IPS-18a (cell line): Measurements from ENCODE around the gene LGR6.

ENCODE experiments used
- H3K27ac ChIP-seq: one replicate; pipeline ENCODE4 v1.5.1; 2013; ENCODE audit warnings: low read length
- H3K27me3 ChIP-seq: one replicate; pipeline ENCODE4 v1.6.1; 2013; ENCODE audit warnings: mild to moderate bottlenecking, low read length; ENCODE audit not compliant: control insufficient read depth, insufficient read depth
- H3K36me3 ChIP-seq: one replicate; pipeline ENCODE4 v1.6.1; 2013; ENCODE audit warnings: low read depth, low read length; ENCODE audit not compliant: control insufficient read depth
- H3K4me1 ChIP-seq: one replicate; pipeline ENCODE4 v1.6.1; 2013; ENCODE audit warnings: low read depth, low read length; ENCODE audit not compliant: control insufficient read depth
- H3K4me3 ChIP-seq: one replicate; pipeline ENCODE4 v1.5.1; 2013; ENCODE audit warnings: low read length
- H3K9ac ChIP-seq: one replicate; pipeline ENCODE4 v1.6.1; 2013; ENCODE audit warnings: mild to moderate bottlenecking, low read length, moderate library complexity
- H3K9me3 ChIP-seq: one replicate; pipeline ENCODE4 v1.6.1; 2013; ENCODE audit warnings: low read depth, low read length; ENCODE audit not compliant: control insufficient read depth

Gene LGR6

DNA sequence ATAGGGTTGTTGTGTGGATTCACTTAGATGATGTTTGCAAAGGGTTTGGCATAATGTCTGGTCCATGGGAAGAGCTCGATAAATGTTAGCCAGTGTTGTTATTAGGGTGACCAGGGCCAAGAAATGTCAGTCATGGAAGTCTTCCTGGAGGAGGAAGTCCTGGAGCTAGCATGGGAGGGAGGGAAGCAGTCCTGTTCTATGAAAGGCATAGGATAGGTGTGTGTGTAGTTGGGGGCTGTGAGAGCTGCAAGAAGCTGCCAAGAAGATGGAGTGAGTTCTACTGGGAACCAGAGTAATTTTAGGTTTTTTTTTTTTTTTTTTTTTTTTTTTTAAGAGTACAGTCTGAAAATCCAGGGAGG, 4.7 kb downstream of the LGR6 start:
- no peaks in the 10 kb centered on the region for H3K9me3 ChIP-seq
- H3K4me1 ChIP-seq: peaks cover 1% of the 10 kb centered on the region
- no peaks in the 10 kb centered on the region for H3K36me3 ChIP-seq
- H3K27ac ChIP-seq: no peak overlapping the region
- no peak overlapping the region for H3K4me3 ChIP-seq
- H3K9ac ChIP-seq: no peak overlapping the region
- peaks cover 25% of the 10 kb centered on the region for H3K27me3 ChIP-seq

DNA sequence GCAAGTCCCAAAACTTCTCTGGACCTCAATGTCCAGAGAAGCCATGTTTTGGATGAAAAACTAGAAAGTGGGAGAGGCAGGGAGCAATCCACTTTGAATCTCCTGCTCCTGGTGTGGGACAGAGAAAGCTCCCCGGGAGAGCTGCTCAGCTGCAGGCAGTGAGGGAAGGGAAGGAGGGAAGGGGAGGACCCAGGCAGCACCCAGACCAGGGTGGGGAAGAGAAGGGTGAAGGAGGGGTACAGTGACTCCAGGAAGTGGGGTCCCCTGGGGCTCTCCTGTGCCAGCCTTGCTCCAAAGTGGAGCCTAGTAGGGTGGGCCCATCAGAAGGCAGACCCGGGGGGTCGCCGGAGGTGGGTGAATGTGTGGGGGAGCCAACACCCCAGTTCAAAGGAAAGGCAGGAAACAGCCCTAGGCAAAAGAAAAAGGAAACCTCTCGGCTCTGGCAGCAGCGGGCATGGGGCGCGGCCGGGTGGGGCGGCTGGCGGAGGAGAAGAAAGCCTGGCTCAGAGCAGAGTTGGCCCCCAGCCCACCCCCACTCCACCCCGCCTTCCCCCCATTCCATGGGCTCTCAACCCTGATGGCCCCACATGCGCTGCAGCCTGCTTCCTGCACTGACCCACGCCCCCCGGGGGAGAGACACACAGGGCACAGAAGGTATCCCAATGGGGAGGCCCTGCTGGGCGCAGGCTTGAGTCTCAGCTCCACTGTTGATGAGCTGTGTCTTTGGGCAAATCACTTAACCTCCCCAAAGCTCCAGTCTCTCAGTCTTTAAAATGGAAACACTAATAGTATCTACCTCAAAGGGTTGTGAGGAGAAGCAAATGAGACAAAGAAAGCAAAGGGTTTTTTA, 5.7 kb downstream of the LGR6 start:
- no peak overlapping the region for H3K27ac ChIP-seq
- H3K9ac ChIP-seq: no peak overlapping the region
- peaks cover 17% of the 10 kb centered on the region for H3K27me3 ChIP-seq

DNA sequence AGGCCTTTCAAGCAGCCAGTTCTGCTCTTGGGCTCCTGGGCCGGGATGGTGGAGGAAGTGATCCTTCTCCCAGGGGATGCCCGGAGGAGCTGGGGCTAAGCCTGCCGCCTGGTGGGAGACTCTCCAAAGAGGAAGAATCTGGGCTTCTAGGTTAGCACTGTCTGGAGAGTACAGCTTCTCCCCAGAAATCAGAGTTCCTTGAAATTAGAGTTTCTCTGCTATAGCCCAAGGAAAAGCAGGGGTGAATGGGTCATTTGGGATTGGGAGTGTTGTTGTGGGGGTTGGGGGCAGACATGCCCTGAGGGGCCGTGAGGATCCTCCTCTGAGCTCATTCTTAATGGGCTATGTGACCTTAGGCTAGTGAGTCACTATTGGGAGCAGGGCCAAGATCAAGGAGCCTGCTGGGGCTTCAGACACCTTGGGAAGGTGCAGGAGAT, 6.5 kb downstream of the LGR6 start:
- no peaks in the 10 kb centered on the region for H3K4me1 ChIP-seq
- no peak overlapping the region for H3K9ac ChIP-seq
- H3K4me3 ChIP-seq: no peak overlapping the region
- no peaks in the 10 kb centered on the region for H3K9me3 ChIP-seq
- no peaks in the 10 kb centered on the region for H3K36me3 ChIP-seq
- H3K27ac ChIP-seq: no peak overlapping the region
- peaks cover 8% of the 10 kb centered on the region for H3K27me3 ChIP-seq

More for the DNA sequence above, 5.7 kb downstream of the LGR6 start:
- no peaks in the 10 kb centered on the region for H3K9me3 ChIP-seq
- no peaks in the 10 kb centered on the region for H3K36me3 ChIP-seq
- H3K4me3 ChIP-seq: no peak overlapping the region
- no peaks in the 10 kb centered on the region for H3K4me1 ChIP-seq

DNA sequence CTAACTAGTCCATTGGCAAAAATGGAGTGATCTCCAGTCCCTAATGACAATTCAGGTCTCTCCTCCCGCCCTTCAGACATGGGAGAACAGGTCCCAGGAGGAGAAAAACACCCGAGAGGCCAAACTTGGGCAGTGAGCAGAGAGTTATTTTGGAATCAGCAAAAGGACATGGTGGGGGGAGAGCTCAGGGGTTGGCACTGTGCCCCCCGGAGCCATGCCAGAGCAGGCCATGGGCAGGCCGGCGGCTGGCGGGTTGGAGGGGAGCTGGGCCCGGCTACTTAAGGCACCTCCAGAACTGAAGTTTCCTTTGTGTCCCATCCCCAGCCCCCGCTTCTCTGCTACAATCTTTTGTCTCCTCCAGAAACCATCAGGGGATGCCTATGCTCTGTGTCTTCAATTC, 7.1 kb downstream of the LGR6 start:
- H3K27me3 ChIP-seq: peaks cover 3% of the 10 kb centered on the region
- no peak overlapping the region for H3K4me3 ChIP-seq
- no peaks in the 10 kb centered on the region for H3K36me3 ChIP-seq
- H3K9me3 ChIP-seq: no peaks in the 10 kb centered on the region
- H3K27ac ChIP-seq: no peak overlapping the region
- no peak overlapping the region for H3K9ac ChIP-seq
- H3K4me1 ChIP-seq: no peaks in the 10 kb centered on the region

DNA sequence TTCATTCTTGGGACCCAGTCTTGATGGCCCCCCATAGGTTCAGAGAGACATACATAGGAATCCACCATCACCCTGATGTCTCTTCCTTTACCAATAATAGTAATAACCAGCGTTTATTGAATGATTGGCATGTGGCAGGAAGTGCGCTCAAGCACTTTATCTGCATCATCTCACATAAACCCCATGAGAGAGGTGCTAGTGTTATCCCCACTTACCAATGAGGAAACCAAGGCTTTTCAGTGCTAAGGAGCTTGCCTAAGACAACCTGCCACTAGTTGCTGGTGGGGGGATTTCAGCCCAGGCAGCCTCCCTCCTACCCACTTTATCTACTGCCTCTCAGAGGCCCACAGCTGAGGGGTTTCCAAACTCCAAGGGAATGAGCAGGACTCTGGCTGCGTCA, 7.7 kb downstream of the LGR6 start:
- Histone ChIP-seq H3K27me3 (no peaks in the 10 kb centered on the region), H3K4me1 (no peaks in the 10 kb centered on the region)

DNA sequence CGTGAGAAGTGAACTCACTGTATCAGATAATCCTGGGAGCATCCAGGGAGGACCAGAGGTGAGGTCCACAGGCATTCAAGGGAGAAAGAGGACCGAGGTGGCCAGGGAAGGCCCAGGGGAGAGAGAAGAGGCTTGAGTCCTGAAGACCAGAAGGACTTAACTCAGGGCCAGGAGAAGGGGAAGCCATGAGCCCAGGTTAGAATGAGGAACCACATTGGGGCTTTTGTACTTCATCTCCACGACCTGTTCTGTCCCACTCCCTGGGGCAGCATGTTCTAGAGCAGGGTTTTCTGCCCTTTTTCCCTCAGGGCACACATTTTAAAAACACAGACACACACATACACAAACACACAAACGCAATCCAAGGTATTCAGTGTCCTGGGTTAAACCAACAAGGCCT, 8.4 kb downstream of the LGR6 start:
- no peak overlapping the region for H3K9ac ChIP-seq
- no peaks in the 10 kb centered on the region for H3K4me1 ChIP-seq
- no peak overlapping the region for H3K4me3 ChIP-seq
- no peak overlapping the region for H3K27ac ChIP-seq
- no peaks in the 10 kb centered on the region for H3K9me3 ChIP-seq
- H3K27me3 ChIP-seq: no peaks in the 10 kb centered on the region
- no peaks in the 10 kb centered on the region for H3K36me3 ChIP-seq

More for the DNA sequence above, 7.7 kb downstream of the LGR6 start:
- Histone ChIP-seq H3K9ac (no peak overlapping the region), H3K9me3 (no peaks in the 10 kb centered on the region), H3K36me3 (no peaks in the 10 kb centered on the region), H3K4me3 (no peak overlapping the region), H3K27ac (no peak overlapping the region)

DNA sequence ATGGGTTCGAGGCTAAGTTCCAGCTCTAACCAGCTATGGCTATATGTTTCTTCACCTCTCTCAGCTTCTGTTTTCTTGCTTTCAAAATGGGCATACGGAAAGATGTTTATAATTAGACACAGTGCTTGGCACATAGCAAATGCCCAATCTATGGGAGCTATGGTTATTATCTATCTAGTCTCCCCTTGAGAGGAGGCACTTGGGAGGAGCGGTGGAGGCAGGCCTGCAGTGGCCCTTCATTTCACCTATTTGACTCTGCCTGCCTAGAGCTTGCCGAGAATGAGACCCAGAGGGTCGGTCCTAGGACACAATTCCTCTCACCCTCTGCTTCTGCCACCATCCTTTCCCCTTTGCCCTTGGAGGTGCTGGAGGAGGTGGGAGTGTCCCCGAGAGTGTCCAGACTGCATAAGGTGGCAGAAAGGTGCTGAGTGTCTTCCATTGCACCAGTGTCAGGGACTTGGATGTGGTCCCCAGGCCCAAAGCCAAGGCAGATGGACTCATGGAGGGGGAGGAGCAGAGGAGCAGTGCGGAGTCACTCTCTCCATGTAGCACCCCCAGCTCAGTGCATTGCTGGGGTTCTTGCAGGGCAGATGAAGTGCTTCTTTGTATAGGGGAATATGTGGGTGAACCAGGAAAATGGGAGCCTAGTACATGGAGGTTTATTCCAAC, 9.0 kb downstream of the LGR6 start:
- Histone ChIP-seq H3K9ac (no peak overlapping the region), H3K4me1 (no peaks in the 10 kb centered on the region), H3K9me3 (no peaks in the 10 kb centered on the region), H3K27me3 (no peaks in the 10 kb centered on the region), H3K36me3 (no peaks in the 10 kb centered on the region), H3K4me3 (no peak overlapping the region), H3K27ac (no peak overlapping the region)

DNA sequence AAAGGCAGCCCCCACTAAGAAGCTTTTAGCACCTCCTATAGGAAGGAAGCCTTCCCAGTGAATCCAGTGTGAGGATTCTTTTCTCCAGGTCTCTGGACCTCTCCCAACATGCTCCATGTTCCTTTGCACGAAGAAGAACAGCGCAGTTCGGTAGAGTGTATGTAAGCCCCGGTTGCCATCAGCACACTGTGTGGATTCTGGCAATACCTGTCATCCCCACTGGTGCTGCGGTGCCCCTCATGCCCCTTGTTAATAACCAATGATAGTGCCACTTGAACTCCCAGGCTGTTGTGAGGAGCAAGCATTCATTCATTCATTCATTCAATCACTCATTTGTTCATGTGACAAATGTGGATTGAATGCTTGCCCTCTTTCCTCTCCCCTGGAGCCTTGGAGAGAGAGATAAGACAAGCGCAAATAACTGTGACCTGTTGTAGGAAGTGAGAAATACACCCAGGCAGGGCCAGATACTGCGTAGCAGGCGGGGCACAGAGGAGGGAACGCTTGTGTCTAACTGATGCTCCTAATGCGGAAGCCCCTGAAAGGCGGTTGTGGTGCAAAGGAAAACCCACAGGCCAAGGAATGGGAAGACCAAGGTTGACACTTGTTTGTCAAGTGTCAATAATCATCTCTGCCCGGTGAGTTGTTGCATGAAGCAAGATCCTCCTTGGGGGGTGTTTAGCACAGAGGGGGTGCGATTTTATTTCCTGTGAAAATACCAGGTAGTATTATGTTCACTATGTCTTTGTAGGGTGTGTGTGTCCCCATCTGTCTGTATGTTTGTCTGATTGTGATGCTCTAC, 9.8 kb downstream of the LGR6 start:
- Histone ChIP-seq H3K27ac (no peak overlapping the region), H3K9me3 (no peaks in the 10 kb centered on the region), H3K9ac (no peak overlapping the region), H3K4me3 (no peak overlapping the region), H3K27me3 (no peaks in the 10 kb centered on the region), H3K36me3 (no peaks in the 10 kb centered on the region), H3K4me1 (no peaks in the 10 kb centered on the region)

DNA sequence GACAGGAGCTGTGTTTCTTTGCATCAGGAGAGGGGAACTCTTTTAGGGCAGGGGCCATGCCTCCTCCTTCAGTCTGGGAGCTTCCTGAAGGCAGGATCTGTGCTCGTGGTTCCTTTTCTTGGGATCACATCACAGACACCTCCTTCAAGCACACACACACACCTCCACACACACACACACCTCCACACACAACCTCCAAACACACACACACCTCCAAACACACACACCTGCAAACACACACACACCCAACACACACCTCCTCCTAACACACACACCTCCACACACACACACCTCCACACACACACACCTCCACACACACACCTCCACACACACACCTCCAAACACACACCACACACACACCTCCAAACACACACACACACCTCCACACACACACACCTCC, 10.5 kb downstream of the LGR6 start:
- Histone ChIP-seq H3K9ac (no peak overlapping the region), H3K4me3 (no peak overlapping the region), H3K4me1 (no peaks in the 10 kb centered on the region), H3K27me3 (no peaks in the 10 kb centered on the region), H3K36me3 (no peaks in the 10 kb centered on the region), H3K9me3 (no peaks in the 10 kb centered on the region), H3K27ac (no peak overlapping the region)

DNA sequence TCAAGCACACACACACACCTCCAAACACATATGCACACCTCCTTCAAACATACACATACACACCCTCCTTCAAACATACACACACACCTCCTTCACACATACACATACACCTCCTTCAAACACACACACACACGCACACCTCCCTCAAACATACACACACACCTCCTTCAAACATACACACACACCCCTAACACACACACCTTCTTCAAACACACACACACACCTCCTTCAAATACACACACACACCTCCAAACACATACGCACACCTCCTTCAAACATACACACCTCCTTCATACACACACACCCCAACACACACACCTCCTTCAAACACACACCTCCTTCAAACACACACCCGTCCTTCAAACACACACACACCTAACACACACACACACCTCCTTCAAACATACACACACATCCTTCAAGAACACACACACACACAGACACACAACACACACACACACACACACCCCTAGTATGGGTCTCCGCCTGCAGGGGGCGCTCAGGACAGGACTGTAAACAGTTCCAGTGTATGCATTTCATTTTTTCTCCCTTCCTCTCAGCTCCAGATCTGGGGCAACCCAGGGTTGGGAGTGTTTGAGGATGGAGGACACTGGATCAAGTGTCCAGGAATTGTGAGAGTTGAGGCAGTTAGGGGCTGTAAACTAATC, 12.1 kb downstream of the LGR6 start:
- Histone ChIP-seq H3K27ac (no peak overlapping the region), H3K4me3 (no peak overlapping the region), H3K27me3 (no peaks in the 10 kb centered on the region)

DNA sequence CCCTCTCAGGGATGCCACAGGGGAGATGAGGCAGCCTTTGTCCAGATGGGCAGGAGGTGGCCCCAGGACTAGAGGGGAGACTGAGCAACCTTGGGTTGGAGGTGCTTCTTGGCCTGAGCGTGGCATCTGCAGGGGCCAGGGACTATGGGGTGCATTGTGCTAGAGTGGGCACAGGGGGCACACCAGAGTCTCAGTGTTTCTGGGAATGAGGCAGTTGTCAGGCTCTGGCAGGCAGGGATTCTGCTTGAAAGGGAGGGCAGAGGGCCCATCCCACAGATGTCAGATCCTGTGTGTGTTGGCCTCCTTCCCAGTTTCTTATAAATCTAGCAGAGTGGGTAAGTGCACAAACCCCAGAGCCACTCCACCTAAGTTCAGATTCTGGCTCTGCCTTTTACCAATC, 13.7 kb downstream of the LGR6 start:
- Histone ChIP-seq H3K4me3 (no peak overlapping the region), H3K27ac (no peak overlapping the region), H3K9ac (no peak overlapping the region), H3K4me1 (no peaks in the 10 kb centered on the region), H3K27me3 (no peaks in the 10 kb centered on the region), H3K36me3 (no peaks in the 10 kb centered on the region), H3K9me3 (no peaks in the 10 kb centered on the region)

More for the DNA sequence above, 12.1 kb downstream of the LGR6 start:
- no peaks in the 10 kb centered on the region for H3K9me3 ChIP-seq
- no peaks in the 10 kb centered on the region for H3K36me3 ChIP-seq
- H3K4me1 ChIP-seq: no peaks in the 10 kb centered on the region
- no peak overlapping the region for H3K9ac ChIP-seq
